Measurements from ENCODE around the gene EVA1A. TPM values are rescaled to one million over a fixed set of nuclear protein-coding genes. Genes with fewer than 3 reads are reported as not detected.

EVA1A gene
- total RNA-seq, 5 donors from 2014 or later (not counting 1 experiment from before 2014, with no cell fraction given), result 0.62 TPM; not detected in 4

GRCh38 chr2:75506101-75506697, 54.5 kb downstream of the EVA1A start:
- H3K4me1 ChIP-seq (ENCODE audit: control insufficient read depth in 1 of 2, extremely low read depth in 1 of 2, insufficient read depth in 2 of 2, low read length in 2 of 2), result no peaks in the 10 kb centered on the region
- no peak overlapping the region for H3K27ac Mint-ChIP-seq
- POLR2A ChIA-PET, result no interaction called here
- H3K27me3 Mint-ChIP-seq, result peaks cover 2 to 3% of the 10 kb centered on the region in 2 donors
- H3K9me3 Mint-ChIP-seq, result peaks cover 4 to 7% (median 5%) of the 10 kb centered on the region in 3 donors
- H3K27ac ChIP-seq (ENCODE audit: low read length), result no peak overlapping the region
- H3K27me3 ChIP-seq (replicated peaks in 1 of 2; ENCODE audit: control insufficient read depth in 2 of 2, extremely low read depth in 1 of 2, insufficient read depth in 2 of 2, low read length in 1 of 2), result no peaks in the 10 kb centered on the region
- no peak overlapping the region for H3K4me3 Mint-ChIP-seq
- CTCF ChIA-PET, result no interaction called here
- H3K9me3 ChIP-seq, result peaks cover 2% of the 10 kb centered on the region
- H3K4me3 ChIP-seq (ENCODE audit: control insufficient read depth in 1 of 2, extremely low read depth in 1 of 2, low read length in 1 of 2), result no peak overlapping the region
- H3K36me3 Mint-ChIP-seq, result no peaks in the 10 kb centered on the region
- no peaks in the 10 kb centered on the region for H3K36me3 ChIP-seq (ENCODE audit: control insufficient read depth in 2 of 2, extremely low read depth in 1 of 2, insufficient read depth in 1 of 2, low read length in 1 of 2)
- H3K4me1 Mint-ChIP-seq, result no peaks in the 10 kb centered on the region
- DNase-seq (no peak), ATAC-seq (replicated peaks in 1 of 4) (no peak)
- WGBS (ENCODE audit: insufficient coverage), result no CpG with 5 or more reads among the region's 1 CpG

GRCh38 chr2:75505012-75505411, 55.7 kb downstream of the EVA1A start:
- H3K27ac ChIP-seq (ENCODE audit: low read length), result no peak overlapping the region
- CTCF ChIA-PET, result no interaction called here
- 86% methylated on average over 3 of the region's 5 CpGs for WGBS (ENCODE audit: insufficient coverage)

GRCh38 chr2:75503048-75503607, 57.6 kb downstream of the EVA1A start:
- H3K27me3 Mint-ChIP-seq, result peaks cover 3 to 5% of the 10 kb centered on the region in 2 donors
- H3K4me1 Mint-ChIP-seq, result no peaks in the 10 kb centered on the region
- no peaks in the 10 kb centered on the region for H3K36me3 Mint-ChIP-seq
- Histone ChIP-seq H3K36me3 (ENCODE audit: control insufficient read depth in 2 of 2, extremely low read depth in 1 of 2, insufficient read depth in 1 of 2, low read length in 1 of 2) (no peaks in the 10 kb centered on the region), H3K9me3 (no peaks in the 10 kb centered on the region), H3K27me3 (replicated peaks in 1 of 2; ENCODE audit: control insufficient read depth in 2 of 2, extremely low read depth in 1 of 2, insufficient read depth in 2 of 2, low read length in 1 of 2) (no peaks in the 10 kb centered on the region), H3K27ac (ENCODE audit: low read length) (no peak overlapping the region), H3K4me1 (ENCODE audit: control insufficient read depth in 1 of 2, extremely low read depth in 1 of 2, insufficient read depth in 2 of 2, low read length in 2 of 2) (no peaks in the 10 kb centered on the region), H3K4me3 (ENCODE audit: control insufficient read depth in 1 of 2, extremely low read depth in 1 of 2, low read length in 1 of 2) (no peak overlapping the region)
- POLR2A ChIA-PET, result no interaction called here
- DNase-seq (no peak), ATAC-seq (replicated peaks in 1 of 4) (no peak)
- H3K27ac Mint-ChIP-seq, result no peak overlapping the region
- peaks cover 0 to 3% (median 0%) of the 10 kb centered on the region in 3 donors for H3K9me3 Mint-ChIP-seq
- H3K4me3 Mint-ChIP-seq, result no peak overlapping the region
- CTCF ChIA-PET, result interaction anchor here in 1 of 2 donors (0.5 kb wide), 1 partner anchor 583 kb away, joined by 3 read pairs; no protein-coding TSS in a partner anchor
- 39% methylated on average over 2 of the region's 2 CpGs for WGBS (ENCODE audit: insufficient coverage)

More at GRCh38 chr2:75505012-75505411, 55.7 kb downstream of the EVA1A start:
- Mint-ChIP-seq H3K4me1 (no peaks in the 10 kb centered on the region), H3K4me3 (no peak overlapping the region), H3K36me3 (no peaks in the 10 kb centered on the region), H3K27me3 (peaks cover 3 to 5% of the 10 kb centered on the region in 2 donors), H3K9me3 (peaks cover 4 to 7% (median 5%) of the 10 kb centered on the region in 3 donors), H3K27ac (no peak overlapping the region)
- no peaks in the 10 kb centered on the region for H3K36me3 ChIP-seq (ENCODE audit: control insufficient read depth in 2 of 2, extremely low read depth in 1 of 2, insufficient read depth in 1 of 2, low read length in 1 of 2)
- H3K4me1 ChIP-seq (ENCODE audit: control insufficient read depth in 1 of 2, extremely low read depth in 1 of 2, insufficient read depth in 2 of 2, low read length in 2 of 2), result no peaks in the 10 kb centered on the region
- H3K27me3 ChIP-seq (replicated peaks in 1 of 2; ENCODE audit: control insufficient read depth in 2 of 2, extremely low read depth in 1 of 2, insufficient read depth in 2 of 2, low read length in 1 of 2), result no peaks in the 10 kb centered on the region
- H3K4me3 ChIP-seq (ENCODE audit: control insufficient read depth in 1 of 2, extremely low read depth in 1 of 2, low read length in 1 of 2), result no peak overlapping the region
- POLR2A ChIA-PET, result no interaction called here
- DNase-seq, result no peak
- no peak for ATAC-seq (replicated peaks in 1 of 4)
- peaks cover 2% of the 10 kb centered on the region for H3K9me3 ChIP-seq

GRCh38 chr2:75500633-75501032, 60.1 kb downstream of the EVA1A start:
- 78% methylated on average over 2 of the region's 2 CpGs for WGBS (ENCODE audit: insufficient coverage)
- POLR2A ChIA-PET, result no interaction called here
- H3K36me3 Mint-ChIP-seq, result no peaks in the 10 kb centered on the region
- H3K4me1 Mint-ChIP-seq, result no peaks in the 10 kb centered on the region
- Histone ChIP-seq H3K36me3 (ENCODE audit: control insufficient read depth in 2 of 2, extremely low read depth in 1 of 2, insufficient read depth in 1 of 2, low read length in 1 of 2) (no peaks in the 10 kb centered on the region), H3K27me3 (replicated peaks in 1 of 2; ENCODE audit: control insufficient read depth in 2 of 2, extremely low read depth in 1 of 2, insufficient read depth in 2 of 2, low read length in 1 of 2) (no peaks in the 10 kb centered on the region), H3K4me3 (ENCODE audit: control insufficient read depth in 1 of 2, extremely low read depth in 1 of 2, low read length in 1 of 2) (no peak overlapping the region), H3K9me3 (no peaks in the 10 kb centered on the region), H3K27ac (ENCODE audit: low read length) (no peak overlapping the region), H3K4me1 (ENCODE audit: control insufficient read depth in 1 of 2, extremely low read depth in 1 of 2, insufficient read depth in 2 of 2, low read length in 2 of 2) (no peaks in the 10 kb centered on the region)
- H3K27ac Mint-ChIP-seq, result no peak overlapping the region
- CTCF ChIA-PET, result no interaction called here
- no peak for DNase-seq
- no peak overlapping the region for H3K4me3 Mint-ChIP-seq
- no peaks in the 10 kb centered on the region for H3K9me3 Mint-ChIP-seq
- ATAC-seq (replicated peaks in 1 of 4), result no peak
- H3K27me3 Mint-ChIP-seq, result peaks cover 3 to 5% of the 10 kb centered on the region in 2 donors

GRCh38 chr2:75499534-75499933, 61.2 kb downstream of the EVA1A start:
- WGBS (ENCODE audit: insufficient coverage), result no CpG with 5 or more reads among the region's 4 CpGs
- Mint-ChIP-seq H3K4me1 (no peaks in the 10 kb centered on the region), H3K27me3 (peaks cover 5 to 6% of the 10 kb centered on the region in 2 donors), H3K27ac (no peak overlapping the region), H3K36me3 (no peaks in the 10 kb centered on the region), H3K9me3 (no peaks in the 10 kb centered on the region), H3K4me3 (no peak overlapping the region)
- POLR2A ChIA-PET, result no interaction called here
- no peak overlapping the region for H3K27ac ChIP-seq (ENCODE audit: low read length)
- H3K27me3 ChIP-seq (replicated peaks in 1 of 2; ENCODE audit: control insufficient read depth in 2 of 2, extremely low read depth in 1 of 2, insufficient read depth in 2 of 2, low read length in 1 of 2), result no peaks in the 10 kb centered on the region
- H3K4me3 ChIP-seq (ENCODE audit: control insufficient read depth in 1 of 2, extremely low read depth in 1 of 2, low read length in 1 of 2), result no peak overlapping the region
- no peaks in the 10 kb centered on the region for H3K36me3 ChIP-seq (ENCODE audit: control insufficient read depth in 2 of 2, extremely low read depth in 1 of 2, insufficient read depth in 1 of 2, low read length in 1 of 2)
- no peaks in the 10 kb centered on the region for H3K4me1 ChIP-seq (ENCODE audit: control insufficient read depth in 1 of 2, extremely low read depth in 1 of 2, insufficient read depth in 2 of 2, low read length in 2 of 2)
- CTCF ChIA-PET, result no interaction called here
- H3K9me3 ChIP-seq, result no peaks in the 10 kb centered on the region
- no peak for ATAC-seq (replicated peaks in 1 of 4)
- no peak for DNase-seq

- Mint-ChIP-seq H3K36me3 (no peaks in the 10 kb centered on the region), H3K27ac (no peak overlapping the region), H3K27me3 (peaks cover 3% of the 10 kb centered on the region in 2 donors), H3K4me3 (no peak overlapping the region), H3K4me1 (no peaks in the 10 kb centered on the region), H3K9me3 (no peaks in the 10 kb centered on the region)
- DNase-seq, result no peak
- ChIA-PET CTCF (no interaction called here), POLR2A (no interaction called here)
- no peak overlapping the region for H3K27ac ChIP-seq (ENCODE audit: low read length)
- ATAC-seq (replicated peaks in 1 of 4), result no peak
- no peaks in the 10 kb centered on the region for H3K27me3 ChIP-seq (replicated peaks in 1 of 2; ENCODE audit: control insufficient read depth in 2 of 2, extremely low read depth in 1 of 2, insufficient read depth in 2 of 2, low read length in 1 of 2)
- no peaks in the 10 kb centered on the region for H3K36me3 ChIP-seq (ENCODE audit: control insufficient read depth in 2 of 2, extremely low read depth in 1 of 2, insufficient read depth in 1 of 2, low read length in 1 of 2)
- no peaks in the 10 kb centered on the region for H3K9me3 ChIP-seq
- no peak overlapping the region for H3K4me3 ChIP-seq (ENCODE audit: control insufficient read depth in 1 of 2, extremely low read depth in 1 of 2, low read length in 1 of 2)
- no peaks in the 10 kb centered on the region for H3K4me1 ChIP-seq (ENCODE audit: control insufficient read depth in 1 of 2, extremely low read depth in 1 of 2, insufficient read depth in 2 of 2, low read length in 2 of 2)
These were observed 61.8 kb downstream of the EVA1A start for GRCh38 chr2:75498907-75499306.

Data from T-cell (primary cell).